Right lobe of liver (tissue), 6 donors: ENCODE data around the gene HACD1. TPM values are rescaled to one million over a fixed set of nuclear protein-coding genes. Genes with fewer than 3 reads are reported as not detected.
"Not testable (repeated sequence)": the region's sequence is repeated elsewhere in the genome, so short reads cannot be mapped to it uniquely, and the experiment has no call there.

Experiments used
- ATAC-seq, 4 donors: fragments of 200-7000 bp; cut with Tn5 transposase; one replicate each; pipeline ENCODE4 v1.9.1; 2020; ENCODE audit warnings: mild to moderate bottlenecking in 4 of 4, moderate library complexity in 4 of 4
- DNase-seq, 3 donors: peaks; one replicate each; pipeline ENCODE4 v3.0.0-alpha.2; 2020
- H3K27ac ChIP-seq, 3 donors: fragments of 200-600 bp; one replicate each; pipeline ENCODE4 v1.8.0; 2022
- H3K27me3 ChIP-seq, 2 donors: fragments of 200-600 bp; one replicate each; pipeline ENCODE4 v1.8.0; 2022
- H3K36me3 ChIP-seq, 4 donors: fragments of 200-600 bp; sonication (generic) in 1 of 4; one replicate each; pipeline versions ENCODE4 v1.5.1 to v1.8.0; 2017 to 2022; ENCODE audit warnings: control low read depth in 1 of 4
- H3K4me1 ChIP-seq, 4 donors: fragments of 200-600 bp; sonication (generic) in 1 of 4; one replicate each; pipeline versions ENCODE4 v1.5.1 to v1.8.0; 2017 to 2022; ENCODE audit warnings: control low read depth in 1 of 4
- H3K4me3 ChIP-seq, 3 donors: fragments of 200-600 bp; one replicate each; pipeline ENCODE4 v1.8.0; 2022
- H3K9me3 ChIP-seq, 4 donors: fragments of 200-600 bp; sonication (generic) in 1 of 4; one replicate each; pipeline versions ENCODE4 v1.5.1 to v1.8.0; 2017 to 2022; ENCODE audit warnings: control low read depth in 1 of 4
- POLR2A ChIP-seq: fragments of 450-650 bp; IDR thresholded peaks from one replicate; pipeline ENCODE4 v1.6.1; 2017; ENCODE audit warnings: antibody characterized with exemption, mild to moderate bottlenecking
- WGBS: methylation state at CpG from one replicate; pipeline ENCODE4 v1.1.6; 2018; ENCODE audit warnings: low coverage, low lambda C conversion rate; ENCODE audit not compliant: insufficient coverage; ENCODE audit errors: missing lambda C conversion rate; 5-methylcytosine and 5-hydroxymethylcytosine counted together
- intact Hi-C, 2 donors: fragments of 100-400 bp; cut with DNase I; formaldehyde crosslinking; loops; one replicate each; pipeline versions ENCODE4 v1.11.2 to v1.14.1; 2022
- total RNA-seq, 6 experiments: library from RNA; depleted of rRNA in 2 of 6; stranded (reverse); fragments of >200 nt in 2 of 6; fragmentation: NEBNext Ultra II Directional in 3 of 6; extraction: Animal tissue kit (Norgen Biotek cat#: 25700) in 3 of 6; gene quantifications; one replicate each; pipeline versions ENCODE4 v1.1.0 to v1.2.4, GENCODE V29; 2016 to 2023
- TF ChIP-seq, protein P1 (sequence below), 4 donors: fragments of 200-600 bp in 3 of 4; fragments of 450-650 bp in 1 of 4; IDR thresholded peaks; one replicate each; pipeline versions ENCODE4 v1.5.1 to v1.8.0; 2016 to 2022; ENCODE audit warnings: antibody characterized with exemption in 4 of 4, mild to moderate bottlenecking in 2 of 4
- donor health status: DM: no; HTN: yes; CAD: no.
- donor health status: DM: no; HTN: no; CAD: no.
- donor health status: DM: no; HTN: no; CAD: no.
- donor health status: DM: no; HTN: yes; CAD: no.
- donor health status: DM: no; HTN: yes; CAD: no.

Gene HACD1
- total RNA-seq, 6 experiments from 2014 or later = 0.79 to 6.4 (median 1.7) TPM

- TF ChIP-seq, protein P1, sequence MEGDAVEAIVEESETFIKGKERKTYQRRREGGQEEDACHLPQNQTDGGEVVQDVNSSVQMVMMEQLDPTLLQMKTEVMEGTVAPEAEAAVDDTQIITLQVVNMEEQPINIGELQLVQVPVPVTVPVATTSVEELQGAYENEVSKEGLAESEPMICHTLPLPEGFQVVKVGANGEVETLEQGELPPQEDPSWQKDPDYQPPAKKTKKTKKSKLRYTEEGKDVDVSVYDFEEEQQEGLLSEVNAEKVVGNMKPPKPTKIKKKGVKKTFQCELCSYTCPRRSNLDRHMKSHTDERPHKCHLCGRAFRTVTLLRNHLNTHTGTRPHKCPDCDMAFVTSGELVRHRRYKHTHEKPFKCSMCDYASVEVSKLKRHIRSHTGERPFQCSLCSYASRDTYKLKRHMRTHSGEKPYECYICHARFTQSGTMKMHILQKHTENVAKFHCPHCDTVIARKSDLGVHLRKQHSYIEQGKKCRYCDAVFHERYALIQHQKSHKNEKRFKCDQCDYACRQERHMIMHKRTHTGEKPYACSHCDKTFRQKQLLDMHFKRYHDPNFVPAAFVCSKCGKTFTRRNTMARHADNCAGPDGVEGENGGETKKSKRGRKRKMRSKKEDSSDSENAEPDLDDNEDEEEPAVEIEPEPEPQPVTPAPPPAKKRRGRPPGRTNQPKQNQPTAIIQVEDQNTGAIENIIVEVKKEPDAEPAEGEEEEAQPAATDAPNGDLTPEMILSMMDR (IDR thresholded peaks at IDR 0.05) = no peak
- TF ChIP-seq POLR2A = no peak
- intact Hi-C loops = no loop called here
- no peaks in the 10 kb centered on the region for H3K27me3 ChIP-seq
- H3K9me3 ChIP-seq = no peaks in the 10 kb centered on the region
- ATAC-seq = no peak
- no peaks in the 10 kb centered on the region for H3K36me3 ChIP-seq
- H3K27ac ChIP-seq = no peak overlapping the region
- DNase-seq = no peak
- 93% methylated on average over 4 of the region's 5 CpGs for WGBS
- H3K4me3 ChIP-seq = no peak overlapping the region
- peaks cover 0 to 7% (median 3%) of the 10 kb centered on the region in 4 donors for H3K4me1 ChIP-seq
Observed at GRCh38 chr10:17637869-17638268, 20.7 kb upstream of the HACD1 start.

DNA sequence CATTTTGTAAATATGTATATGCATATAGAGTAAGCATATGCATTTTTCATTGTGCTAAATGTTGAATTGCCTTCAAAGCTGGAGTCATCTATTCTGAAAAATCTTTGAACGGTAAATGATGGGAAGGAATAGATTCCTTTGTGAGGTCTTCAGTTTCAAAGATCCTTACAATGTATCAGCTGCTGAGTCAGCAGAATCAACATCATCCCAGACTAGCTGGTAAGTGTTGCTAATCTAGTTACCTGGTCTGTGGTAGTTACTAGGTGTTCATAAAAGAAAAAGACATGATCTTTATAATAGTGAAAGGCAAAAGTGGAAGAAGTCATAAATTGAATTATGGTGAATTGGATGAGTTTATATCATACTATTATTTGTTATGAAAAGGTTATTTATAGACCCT, 16.2 kb upstream of the HACD1 start:
- ATAC-seq = no peak

DNA sequence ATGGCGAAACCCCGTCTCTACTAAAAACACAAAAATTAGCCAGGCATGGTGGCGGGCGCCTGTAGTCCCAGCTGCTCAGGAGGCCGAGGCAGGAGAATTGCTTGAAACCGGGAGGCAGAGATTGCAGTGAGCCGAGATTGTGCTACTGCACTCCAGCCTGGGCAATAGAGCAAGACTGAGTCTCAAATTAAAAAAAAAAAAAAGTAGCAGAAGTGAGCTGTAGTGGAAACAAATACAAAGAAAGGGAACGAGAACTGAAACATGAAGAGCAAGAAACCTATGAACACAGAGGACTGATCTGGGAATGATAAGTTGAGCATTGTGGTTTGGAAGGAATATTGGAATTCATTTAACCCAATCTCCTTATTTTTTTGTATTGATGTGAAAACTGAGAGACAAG, 15.4 kb upstream of the HACD1 start:
- H3K27me3 ChIP-seq, H3K4me1 ChIP-seq, H3K36me3 ChIP-seq, H3K9me3 ChIP-seq, intact Hi-C loops, H3K4me3 ChIP-seq, ATAC-seq, DNase-seq, H3K27ac ChIP-seq: not testable (repeated sequence)
- 76% methylated on average over 4 of the region's 8 CpGs for WGBS

More for the DNA sequence above, 16.2 kb upstream of the HACD1 start:
- no peak overlapping the region for H3K27ac ChIP-seq
- DNase-seq = no peak
- WGBS = 73% methylated on average over 1 of the region's 1 CpG
- H3K4me3 ChIP-seq = no peak overlapping the region
- intact Hi-C loops = no loop called here
- TF ChIP-seq, protein P1 (IDR thresholded peaks at IDR 0.05) = no peak
- TF ChIP-seq POLR2A = no peak
- no peaks in the 10 kb centered on the region for H3K27me3 ChIP-seq
- H3K4me1 ChIP-seq = no peaks in the 10 kb centered on the region
- no peaks in the 10 kb centered on the region for H3K36me3 ChIP-seq
- no peaks in the 10 kb centered on the region for H3K9me3 ChIP-seq

- Histone ChIP-seq H3K4me1 (no peaks in the 10 kb centered on the region), H3K27ac (no peak overlapping the region), H3K9me3 (no peaks in the 10 kb centered on the region), H3K36me3 (no peaks in the 10 kb centered on the region), H3K27me3 (no peaks in the 10 kb centered on the region), H3K4me3 (no peak overlapping the region)
- DNase-seq = no peak
- TF ChIP-seq, protein P1 (IDR thresholded peaks at IDR 0.05) = no peak
- TF ChIP-seq POLR2A = no peak
- 21% methylated on average over 1 of the region's 1 CpG for WGBS
- intact Hi-C loops = no loop called here
- no peak for ATAC-seq
Observed at GRCh38 chr10:17626656-17627055, 9.5 kb upstream of the HACD1 start.

DNA sequence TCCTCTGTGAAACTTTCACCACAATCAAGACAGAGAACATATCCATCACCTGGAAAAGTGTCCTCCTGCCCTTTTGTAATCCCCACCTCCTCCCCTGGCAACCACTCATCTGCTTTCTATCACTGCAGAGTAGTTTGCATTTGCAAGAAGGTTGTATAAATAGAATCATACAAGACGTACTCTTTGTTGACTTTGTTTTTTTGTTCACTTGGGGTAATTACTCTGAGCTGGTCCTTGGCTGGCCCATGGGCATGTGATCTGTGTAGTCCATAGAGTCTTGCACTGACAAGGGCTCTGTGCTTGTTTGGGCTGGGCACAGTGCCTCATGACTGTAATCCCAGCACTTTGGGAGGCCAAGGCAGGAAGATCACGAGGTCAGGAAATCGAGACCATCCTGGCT, 7.8 kb upstream of the HACD1 start:
- no peaks in the 10 kb centered on the region for H3K36me3 ChIP-seq
- no peaks in the 10 kb centered on the region for H3K27me3 ChIP-seq
- no peaks in the 10 kb centered on the region for H3K4me1 ChIP-seq
- no peak overlapping the region for H3K27ac ChIP-seq
- intact Hi-C loops = no loop called here
- DNase-seq = no peak
- no peak for ATAC-seq
- H3K4me3 ChIP-seq = no peak overlapping the region
- peaks cover 0 to 5% (median 0%) of the 10 kb centered on the region in 4 donors for H3K9me3 ChIP-seq
- 15% methylated on average over 3 of the region's 3 CpGs for WGBS
- TF ChIP-seq, protein P1 (IDR thresholded peaks at IDR 0.05) = no peak
- no peak for TF ChIP-seq POLR2A
